ENCODE measurements around the gene TLX1.

DNA sequence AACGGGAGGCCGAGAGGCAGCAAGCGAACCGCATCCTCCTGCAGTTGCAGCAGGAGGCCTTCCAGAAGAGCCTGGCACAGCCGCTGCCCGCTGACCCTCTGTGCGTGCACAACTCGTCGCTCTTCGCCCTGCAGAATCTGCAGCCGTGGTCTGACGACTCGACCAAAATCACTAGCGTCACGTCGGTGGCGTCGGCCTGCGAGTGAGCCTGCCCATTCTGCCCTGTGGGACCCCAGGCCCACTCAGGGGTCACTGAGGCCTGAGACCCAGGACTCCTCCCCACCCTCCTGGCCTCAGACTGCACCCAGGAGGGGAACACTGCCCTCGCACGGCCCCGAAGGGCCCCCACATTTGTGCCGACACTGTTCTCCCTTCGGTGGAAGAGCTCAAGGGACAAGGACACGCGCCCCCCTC lies 5.6 kb downstream of the TLX1 start:
- TF ChIP-seq, protein P1, sequence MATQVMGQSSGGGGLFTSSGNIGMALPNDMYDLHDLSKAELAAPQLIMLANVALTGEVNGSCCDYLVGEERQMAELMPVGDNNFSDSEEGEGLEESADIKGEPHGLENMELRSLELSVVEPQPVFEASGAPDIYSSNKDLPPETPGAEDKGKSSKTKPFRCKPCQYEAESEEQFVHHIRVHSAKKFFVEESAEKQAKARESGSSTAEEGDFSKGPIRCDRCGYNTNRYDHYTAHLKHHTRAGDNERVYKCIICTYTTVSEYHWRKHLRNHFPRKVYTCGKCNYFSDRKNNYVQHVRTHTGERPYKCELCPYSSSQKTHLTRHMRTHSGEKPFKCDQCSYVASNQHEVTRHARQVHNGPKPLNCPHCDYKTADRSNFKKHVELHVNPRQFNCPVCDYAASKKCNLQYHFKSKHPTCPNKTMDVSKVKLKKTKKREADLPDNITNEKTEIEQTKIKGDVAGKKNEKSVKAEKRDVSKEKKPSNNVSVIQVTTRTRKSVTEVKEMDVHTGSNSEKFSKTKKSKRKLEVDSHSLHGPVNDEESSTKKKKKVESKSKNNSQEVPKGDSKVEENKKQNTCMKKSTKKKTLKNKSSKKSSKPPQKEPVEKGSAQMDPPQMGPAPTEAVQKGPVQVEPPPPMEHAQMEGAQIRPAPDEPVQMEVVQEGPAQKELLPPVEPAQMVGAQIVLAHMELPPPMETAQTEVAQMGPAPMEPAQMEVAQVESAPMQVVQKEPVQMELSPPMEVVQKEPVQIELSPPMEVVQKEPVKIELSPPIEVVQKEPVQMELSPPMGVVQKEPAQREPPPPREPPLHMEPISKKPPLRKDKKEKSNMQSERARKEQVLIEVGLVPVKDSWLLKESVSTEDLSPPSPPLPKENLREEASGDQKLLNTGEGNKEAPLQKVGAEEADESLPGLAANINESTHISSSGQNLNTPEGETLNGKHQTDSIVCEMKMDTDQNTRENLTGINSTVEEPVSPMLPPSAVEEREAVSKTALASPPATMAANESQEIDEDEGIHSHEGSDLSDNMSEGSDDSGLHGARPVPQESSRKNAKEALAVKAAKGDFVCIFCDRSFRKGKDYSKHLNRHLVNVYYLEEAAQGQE (IDR thresholded peaks at IDR 0.05): no peak
- TF ChIP-seq, protein P2, sequence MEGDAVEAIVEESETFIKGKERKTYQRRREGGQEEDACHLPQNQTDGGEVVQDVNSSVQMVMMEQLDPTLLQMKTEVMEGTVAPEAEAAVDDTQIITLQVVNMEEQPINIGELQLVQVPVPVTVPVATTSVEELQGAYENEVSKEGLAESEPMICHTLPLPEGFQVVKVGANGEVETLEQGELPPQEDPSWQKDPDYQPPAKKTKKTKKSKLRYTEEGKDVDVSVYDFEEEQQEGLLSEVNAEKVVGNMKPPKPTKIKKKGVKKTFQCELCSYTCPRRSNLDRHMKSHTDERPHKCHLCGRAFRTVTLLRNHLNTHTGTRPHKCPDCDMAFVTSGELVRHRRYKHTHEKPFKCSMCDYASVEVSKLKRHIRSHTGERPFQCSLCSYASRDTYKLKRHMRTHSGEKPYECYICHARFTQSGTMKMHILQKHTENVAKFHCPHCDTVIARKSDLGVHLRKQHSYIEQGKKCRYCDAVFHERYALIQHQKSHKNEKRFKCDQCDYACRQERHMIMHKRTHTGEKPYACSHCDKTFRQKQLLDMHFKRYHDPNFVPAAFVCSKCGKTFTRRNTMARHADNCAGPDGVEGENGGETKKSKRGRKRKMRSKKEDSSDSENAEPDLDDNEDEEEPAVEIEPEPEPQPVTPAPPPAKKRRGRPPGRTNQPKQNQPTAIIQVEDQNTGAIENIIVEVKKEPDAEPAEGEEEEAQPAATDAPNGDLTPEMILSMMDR (IDR thresholded peaks at IDR 0.05; ENCODE audit: low read depth, low read length, missing input control): no peak
- TF ChIP-seq HNF4A (conservative IDR thresholded peaks at IDR 0.05): no peak
